ENCODE results near the gene EPOP.
A peak's percentile ranks its signal among the peaks of the same experiment; 100 is the strongest.

Gene EPOP

GRCh38 chr17:38705803-38706504 is 31.2 kb upstream of the EPOP start:
- DNase-seq, result peak; percentile 46

GRCh38 chr17:38705523-38705802 is 30.7 kb upstream of the EPOP start:
- no peak for DNase-seq

- DNase-seq, result peak; percentile 59
These were observed 30.1 kb upstream of the EPOP start, which contains the start of gene MLLT6 for GRCh38 chr17:38704606-38705522. TSS of gene MLLT6 (plus strand) at chr17:38705273. CDS start at chr17:38705633, 360 bp downstream.

- DNase-seq, result peak; percentile 84
These were observed 29.2 kb upstream of the EPOP start for GRCh38 chr17:38703742-38704605.

- no peak for DNase-seq
These were observed 28.4 kb upstream of the EPOP start for GRCh38 chr17:38702916-38703741.

- peak; percentile 55 for DNase-seq
These were observed 27.6 kb upstream of the EPOP start for GRCh38 chr17:38702166-38702915.

GRCh38 chr17:38701504-38702165 is 26.9 kb upstream of the EPOP start:
- DNase-seq, result no peak

- no peak for DNase-seq
These were observed 24.0 kb upstream of the EPOP start for GRCh38 chr17:38698760-38699159.

GRCh38 chr17:38697061-38697820 is 22.5 kb upstream of the EPOP start:
- DNase-seq, result no peak

- DNase-seq, result no peak
These were observed 19.1 kb upstream of the EPOP start for GRCh38 chr17:38693700-38694329.

- no peak for DNase-seq
These were observed 16.4 kb upstream of the EPOP start for GRCh38 chr17:38691154-38691553.

GRCh38 chr17:38690386-38690785 is 15.6 kb upstream of the EPOP start:
- DNase-seq, result peak; percentile 11

GRCh38 chr17:38687286-38687685 is 12.5 kb upstream of the EPOP start:
- no peak for DNase-seq

GRCh38 chr17:38685491-38685890 is 10.7 kb upstream of the EPOP start:
- no peak for DNase-seq

- no peak for DNase-seq
These were observed 6.3 kb upstream of the EPOP start for GRCh38 chr17:38681096-38681495.

GRCh38 chr17:38677819-38678218 is 3.1 kb upstream of the EPOP start:
- DNase-seq, result no peak

- peak; percentile 8 for DNase-seq
These were observed 2.1 kb upstream of the EPOP start for GRCh38 chr17:38676706-38677504.

- DNase-seq, result no peak
These were observed 576 bp downstream of the EPOP start for GRCh38 chr17:38674014-38674748.
